ENCODE results near the gene MARCHF9.
A peak's percentile ranks its signal among the peaks of the same experiment; 100 is the strongest.

MARCHF9 gene

DNA sequence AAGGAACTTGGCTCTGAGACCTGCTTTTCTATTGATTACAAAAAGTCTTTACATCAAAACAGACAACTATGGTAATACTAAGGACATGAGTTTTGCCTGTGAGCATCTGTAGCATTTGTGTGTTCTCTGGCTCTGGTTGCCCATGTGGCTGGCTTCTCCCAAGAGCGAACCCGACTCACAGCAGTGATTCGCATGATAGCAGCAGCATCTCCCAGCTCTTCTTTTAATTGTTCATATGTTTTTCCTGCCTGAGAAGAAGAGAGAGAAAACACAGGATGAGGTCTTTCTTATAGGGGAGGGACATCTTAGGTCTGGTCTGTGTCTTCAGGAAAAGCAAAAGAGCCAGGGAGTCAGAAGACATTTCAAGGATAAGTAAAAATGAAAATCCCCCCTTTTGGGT is 46.1 kb downstream of the MARCHF9 start:
- no peaks in the 10 kb centered on the region for H3K27me3 ChIP-seq (replicated peaks; ENCODE audit: control insufficient read depth, insufficient read depth, low read length)
- no peak for DNase-seq (ENCODE audit: extremely low read depth, insufficient read length)
- no peak overlapping the region for H3K4me3 ChIP-seq (replicated peaks; ENCODE audit: low read depth, low read length)
- TF ChIP-seq CTCF (IDR thresholded peaks at IDR 0.05; ENCODE audit: insufficient read depth, low read length, poor library complexity, severe bottlenecking): no peak
- H3K36me3 ChIP-seq (ENCODE audit: control insufficient read depth, insufficient read depth, low read length): no peaks in the 10 kb centered on the region; the same call in none of the 2 replicates

- Histone ChIP-seq H3K27me3 (replicated peaks; ENCODE audit: control insufficient read depth, insufficient read depth, low read length) (no peaks in the 10 kb centered on the region), H3K4me3 (replicated peaks; ENCODE audit: low read depth, low read length) (no peak overlapping the region), H3K36me3 (ENCODE audit: control insufficient read depth, insufficient read depth, low read length) (peaks cover under 1% of the 10 kb centered on the region)
- no peak for TF ChIP-seq CTCF (IDR thresholded peaks at IDR 0.05; ENCODE audit: insufficient read depth, low read length, poor library complexity, severe bottlenecking)
- DNase-seq (ENCODE audit: extremely low read depth, insufficient read length): no peak
Observed at GRCh38 chr12:57802607-57803006, 47.7 kb downstream of the MARCHF9 start.

GRCh38 chr12:57803319-57803893 is 48.5 kb downstream of the MARCHF9 start:
- DNase-seq (ENCODE audit: extremely low read depth, insufficient read length): no peak
- peak; percentile 79 for TF ChIP-seq CTCF (IDR thresholded peaks at IDR 0.05; ENCODE audit: insufficient read depth, low read length, poor library complexity, severe bottlenecking)
- H3K27me3 ChIP-seq (replicated peaks; ENCODE audit: control insufficient read depth, insufficient read depth, low read length): no peaks in the 10 kb centered on the region

DNA sequence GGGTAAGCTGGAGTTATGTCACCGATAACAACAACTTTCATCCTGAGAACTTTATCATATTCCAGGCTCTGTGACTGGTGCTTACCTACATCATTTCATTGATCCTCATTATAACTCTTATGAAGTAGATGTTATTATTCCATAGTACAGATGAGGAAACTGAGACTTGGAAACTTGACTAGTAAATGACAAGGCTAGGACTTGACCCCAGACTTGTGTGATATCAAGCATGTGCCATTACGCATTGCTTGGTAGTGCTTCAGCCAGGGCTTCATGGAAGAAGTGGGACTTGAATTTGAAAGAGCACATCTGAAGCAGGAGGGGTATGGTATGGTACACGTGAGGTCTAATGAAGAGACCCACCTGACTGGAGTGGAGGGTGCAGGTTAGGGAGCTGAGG is 51.8 kb downstream of the MARCHF9 start:
- no peak for DNase-seq (ENCODE audit: extremely low read depth, insufficient read length)
- no peak overlapping the region for H3K4me3 ChIP-seq (replicated peaks; ENCODE audit: low read depth, low read length)
- H3K27me3 ChIP-seq (replicated peaks; ENCODE audit: control insufficient read depth, insufficient read depth, low read length): no peaks in the 10 kb centered on the region
- H3K36me3 ChIP-seq (ENCODE audit: control insufficient read depth, insufficient read depth, low read length): peaks cover 5% of the 10 kb centered on the region
- no peak for TF ChIP-seq CTCF (IDR thresholded peaks at IDR 0.05; ENCODE audit: insufficient read depth, low read length, poor library complexity, severe bottlenecking)

More at GRCh38 chr12:57803319-57803893, 48.5 kb downstream of the MARCHF9 start:
- Histone ChIP-seq H3K4me3 (replicated peaks; ENCODE audit: low read depth, low read length) (no peak overlapping the region), H3K36me3 (ENCODE audit: control insufficient read depth, insufficient read depth, low read length) (peaks cover 5% of the 10 kb centered on the region)

DNA sequence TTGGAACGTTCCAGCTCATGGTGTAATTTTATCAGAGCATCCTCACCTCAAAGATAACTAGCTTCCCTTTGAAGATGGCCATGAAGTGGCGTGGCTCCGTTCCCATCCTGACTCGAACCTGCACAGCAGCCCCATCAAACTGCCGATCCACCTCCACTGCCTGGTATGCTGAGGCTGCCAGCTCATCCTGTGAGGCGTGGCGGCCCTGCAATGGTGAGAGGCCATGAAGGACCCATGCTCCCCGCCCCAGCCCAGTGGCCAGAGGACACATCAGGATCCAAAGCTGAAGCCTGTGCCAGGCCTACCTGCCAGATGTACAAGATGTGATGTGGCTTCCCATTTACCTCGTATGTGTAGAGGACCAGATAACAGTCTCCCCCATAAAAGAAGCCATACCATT is 52.4 kb downstream of the MARCHF9 start:
- Histone ChIP-seq H3K36me3 (ENCODE audit: control insufficient read depth, insufficient read depth, low read length) (peaks cover 5% of the 10 kb centered on the region; the same call in 1 of the 2 replicates), H3K4me3 (replicated peaks; ENCODE audit: low read depth, low read length) (no peak overlapping the region), H3K27me3 (replicated peaks; ENCODE audit: control insufficient read depth, insufficient read depth, low read length) (no peaks in the 10 kb centered on the region)
- no peak for TF ChIP-seq CTCF (IDR thresholded peaks at IDR 0.05; ENCODE audit: insufficient read depth, low read length, poor library complexity, severe bottlenecking)
- DNase-seq (ENCODE audit: extremely low read depth, insufficient read length): no peak

- Histone ChIP-seq H3K4me3 (replicated peaks; ENCODE audit: low read depth, low read length) (no peak overlapping the region), H3K36me3 (ENCODE audit: control insufficient read depth, insufficient read depth, low read length) (peaks cover 5% of the 10 kb centered on the region; the same call in 1 of the 2 replicates), H3K27me3 (replicated peaks; ENCODE audit: control insufficient read depth, insufficient read depth, low read length) (no peaks in the 10 kb centered on the region)
- no peak for TF ChIP-seq CTCF (IDR thresholded peaks at IDR 0.05; ENCODE audit: insufficient read depth, low read length, poor library complexity, severe bottlenecking)
- DNase-seq (ENCODE audit: extremely low read depth, insufficient read length): no peak
Observed at GRCh38 chr12:57808351-57808750, 53.4 kb downstream of the MARCHF9 start.

Data from GM06990 (cell line).